Epithelial cell of esophagus (primary cell): Measurements from ENCODE around the gene CALHM5.

Experiments
- DNase-seq: peaks from one replicate; pipeline ENCODE4 v3.0.0; 2010; ENCODE audit warnings: low read depth
- H3K4me3 ChIP-seq: 2 replicates; pipeline ENCODE4 v1.5.1; 2011; ENCODE audit warnings: mild to moderate bottlenecking, low read length, control low read depth
- CTCF ChIP-seq: IDR thresholded peaks from 2 replicates; pipeline ENCODE4 v1.5.1; 2011; ENCODE audit warnings: low read depth, mild to moderate bottlenecking, low read length, control low read depth, inconsistent platforms; ENCODE audit not compliant: insufficient read depth; ENCODE audit errors: missing control alignments

CALHM5 gene

GRCh38 chr6:116522896-116523295 lies 11.5 kb downstream of the CALHM5 start:
- no peak overlapping the region for H3K4me3 ChIP-seq
- no peak for TF ChIP-seq CTCF
- no peak for DNase-seq

GRCh38 chr6:116524236-116524635 lies 12.8 kb downstream of the CALHM5 start:
- no peak overlapping the region for H3K4me3 ChIP-seq
- DNase-seq: no peak
- no peak for TF ChIP-seq CTCF

GRCh38 chr6:116528133-116528532 lies 16.7 kb downstream of the CALHM5 start:
- TF ChIP-seq CTCF: no peak
- DNase-seq: peak; percentile 21
- no peak overlapping the region for H3K4me3 ChIP-seq

- no peak for DNase-seq
Observed at GRCh38 chr6:116528780-116529179, 17.3 kb downstream of the CALHM5 start.

GRCh38 chr6:116529466-116530290 lies 18.2 kb downstream of the CALHM5 start:
- TF ChIP-seq CTCF: no peak
- peak; percentile 22 for DNase-seq
- H3K4me3 ChIP-seq: no peak overlapping the region

More at GRCh38 chr6:116528780-116529179, 17.3 kb downstream of the CALHM5 start:
- H3K4me3 ChIP-seq: no peak overlapping the region
- no peak for TF ChIP-seq CTCF

GRCh38 chr6:116530436-116530835 lies 19.0 kb downstream of the CALHM5 start:
- no peak for TF ChIP-seq CTCF
- no peak for DNase-seq

More at GRCh38 chr6:116530436-116530835, 19.0 kb downstream of the CALHM5 start:
- H3K4me3 ChIP-seq: no peak overlapping the region
